Tibial artery (tissue), 4 donors: ENCODE data around the gene RIT2.

ENCODE experiments used
- DNase-seq, 2 donors: peaks; one replicate each; pipeline ENCODE4 v3.0.0-alpha.2; 2019
- H3K27ac ChIP-seq, 2 donors: fragments of 200-600 bp; sonication (generic) in 1 of 2; 1 replicate in 1 of 2; 2 replicates in 1 of 2; pipeline ENCODE4 v1.5.1; 2018 to 2019; ENCODE audit warnings: mild to moderate bottlenecking in 1 of 2
- H3K27me3 ChIP-seq, 2 donors: fragments of 200-600 bp; sonication (generic) in 1 of 2; one replicate each; pipeline versions ENCODE4 v1.5.1 to v1.6.0; 2016 to 2019
- H3K36me3 ChIP-seq, 3 donors: fragments of 200-600 bp; sonication (generic) in 2 of 3; one replicate each; pipeline ENCODE4 v1.5.1; 2016 to 2019; ENCODE audit warnings: mild to moderate bottlenecking in 2 of 3
- H3K4me1 ChIP-seq, 4 donors: fragments of 200-600 bp; sonication (generic) in 2 of 4; 1 replicate in 3 of 4; 2 replicates in 1 of 4; pipeline ENCODE4 v1.5.1; 2016 to 2019
- H3K4me3 ChIP-seq, 2 donors: fragments of 200-600 bp; sonication (generic) in 1 of 2; 1 replicate in 1 of 2; 2 replicates in 1 of 2; pipeline ENCODE4 v1.5.1; 2018 to 2019; ENCODE audit warnings: mild to moderate bottlenecking in 2 of 2
- H3K9me3 ChIP-seq, 3 donors: fragments of 200-600 bp; sonication (generic) in 1 of 3; one replicate each; pipeline ENCODE4 v1.5.1; 2016 to 2019
- intact Hi-C: fragments of 100-400 bp; cut with DNase I; formaldehyde crosslinking; loops from one replicate; pipeline ENCODE4 v1.15.0; 2023; ENCODE audit warnings: low total_unique reads
- TF ChIP-seq, protein P1 (sequence below), 2 experiments: fragments of 200-600 bp in 1 of 2; fragments of 450-650 bp in 1 of 2; IDR thresholded peaks; one replicate each; pipeline ENCODE4 v1.5.1; 2017 to 2019; ENCODE audit warnings: antibody characterized with exemption in 2 of 2, mild to moderate bottlenecking in 1 of 2, moderate library complexity in 1 of 2

The RIT2 gene

DNA sequence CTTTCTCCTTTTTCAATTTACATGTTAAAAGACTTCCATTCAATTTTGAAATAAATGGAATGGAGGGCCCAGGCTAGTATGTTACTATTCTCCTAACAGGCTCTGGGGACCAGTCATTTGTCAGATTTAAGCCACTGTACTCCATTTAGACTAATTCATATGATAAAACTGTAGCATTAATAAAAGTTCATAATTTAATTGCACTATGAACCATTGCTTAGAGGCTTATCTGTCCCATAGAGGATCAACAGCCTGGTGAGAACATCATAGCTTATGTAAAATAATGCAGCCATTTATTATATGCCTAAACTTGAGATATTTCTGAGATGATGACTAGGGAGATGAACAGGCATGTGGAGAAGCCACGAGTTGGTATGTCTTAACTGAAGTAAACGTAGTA is 156.0 kb downstream of the RIT2 start:
- TF ChIP-seq, protein P1, sequence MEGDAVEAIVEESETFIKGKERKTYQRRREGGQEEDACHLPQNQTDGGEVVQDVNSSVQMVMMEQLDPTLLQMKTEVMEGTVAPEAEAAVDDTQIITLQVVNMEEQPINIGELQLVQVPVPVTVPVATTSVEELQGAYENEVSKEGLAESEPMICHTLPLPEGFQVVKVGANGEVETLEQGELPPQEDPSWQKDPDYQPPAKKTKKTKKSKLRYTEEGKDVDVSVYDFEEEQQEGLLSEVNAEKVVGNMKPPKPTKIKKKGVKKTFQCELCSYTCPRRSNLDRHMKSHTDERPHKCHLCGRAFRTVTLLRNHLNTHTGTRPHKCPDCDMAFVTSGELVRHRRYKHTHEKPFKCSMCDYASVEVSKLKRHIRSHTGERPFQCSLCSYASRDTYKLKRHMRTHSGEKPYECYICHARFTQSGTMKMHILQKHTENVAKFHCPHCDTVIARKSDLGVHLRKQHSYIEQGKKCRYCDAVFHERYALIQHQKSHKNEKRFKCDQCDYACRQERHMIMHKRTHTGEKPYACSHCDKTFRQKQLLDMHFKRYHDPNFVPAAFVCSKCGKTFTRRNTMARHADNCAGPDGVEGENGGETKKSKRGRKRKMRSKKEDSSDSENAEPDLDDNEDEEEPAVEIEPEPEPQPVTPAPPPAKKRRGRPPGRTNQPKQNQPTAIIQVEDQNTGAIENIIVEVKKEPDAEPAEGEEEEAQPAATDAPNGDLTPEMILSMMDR (IDR thresholded peaks at IDR 0.05) = no peak
- Histone ChIP-seq H3K36me3 (no peaks in the 10 kb centered on the region), H3K27ac (no peak overlapping the region), H3K4me1 (no peaks in the 10 kb centered on the region), H3K4me3 (no peak overlapping the region), H3K27me3 (no peaks in the 10 kb centered on the region), H3K9me3 (no peaks in the 10 kb centered on the region)
- intact Hi-C loops = no loop called here
- no peak for DNase-seq

DNA sequence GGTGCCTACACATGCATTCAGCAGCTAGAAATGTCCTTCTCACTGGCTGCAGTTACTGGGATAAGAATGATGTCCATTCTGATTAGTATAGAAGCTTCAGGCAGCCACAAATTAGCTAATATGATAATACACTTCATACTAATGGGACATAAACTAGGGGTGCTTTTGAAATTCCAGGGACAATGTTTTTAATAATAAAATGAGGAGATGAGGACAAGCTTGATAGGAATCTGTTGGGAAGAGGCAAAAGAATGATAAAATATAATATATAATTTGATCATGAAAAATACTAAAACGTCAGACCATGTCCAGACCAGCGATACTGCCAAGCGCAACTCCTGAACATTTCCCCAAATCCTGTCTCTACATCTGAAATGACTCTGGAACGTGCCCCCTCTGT is 157.1 kb downstream of the RIT2 start:
- Histone ChIP-seq H3K36me3 (no peaks in the 10 kb centered on the region), H3K27ac (no peak overlapping the region), H3K4me3 (no peak overlapping the region), H3K9me3 (no peaks in the 10 kb centered on the region), H3K4me1 (no peaks in the 10 kb centered on the region), H3K27me3 (no peaks in the 10 kb centered on the region)
- TF ChIP-seq, protein P1 (IDR thresholded peaks at IDR 0.05) = no peak
- intact Hi-C loops = no loop called here
- no peak for DNase-seq

DNA sequence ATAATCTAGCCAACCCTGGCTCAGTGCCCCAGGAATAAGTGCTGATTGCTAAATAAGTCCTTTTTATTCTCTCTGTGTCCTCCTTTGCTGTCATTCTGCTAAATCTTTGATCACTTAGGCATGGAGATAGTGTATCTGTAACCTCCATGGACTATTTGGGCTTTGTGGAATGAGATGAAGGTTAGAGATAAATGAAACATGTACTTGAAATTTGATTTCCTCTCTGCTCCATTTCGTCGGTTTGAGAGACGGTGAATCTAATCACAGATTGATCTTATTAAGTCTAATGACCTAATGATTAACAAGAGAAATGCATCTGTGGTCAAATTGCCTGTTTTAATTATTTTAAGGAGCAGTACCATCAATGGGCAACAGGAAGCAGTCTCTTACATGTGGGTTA is 159.2 kb downstream of the RIT2 start:
- intact Hi-C loops = no loop called here
- no peak overlapping the region for H3K4me3 ChIP-seq
- H3K36me3 ChIP-seq = no peaks in the 10 kb centered on the region
- DNase-seq = no peak
- TF ChIP-seq, protein P1 (IDR thresholded peaks at IDR 0.05) = no peak
- no peak overlapping the region for H3K27ac ChIP-seq
- H3K9me3 ChIP-seq = no peaks in the 10 kb centered on the region
- H3K4me1 ChIP-seq = no peaks in the 10 kb centered on the region
- H3K27me3 ChIP-seq = no peaks in the 10 kb centered on the region

DNA sequence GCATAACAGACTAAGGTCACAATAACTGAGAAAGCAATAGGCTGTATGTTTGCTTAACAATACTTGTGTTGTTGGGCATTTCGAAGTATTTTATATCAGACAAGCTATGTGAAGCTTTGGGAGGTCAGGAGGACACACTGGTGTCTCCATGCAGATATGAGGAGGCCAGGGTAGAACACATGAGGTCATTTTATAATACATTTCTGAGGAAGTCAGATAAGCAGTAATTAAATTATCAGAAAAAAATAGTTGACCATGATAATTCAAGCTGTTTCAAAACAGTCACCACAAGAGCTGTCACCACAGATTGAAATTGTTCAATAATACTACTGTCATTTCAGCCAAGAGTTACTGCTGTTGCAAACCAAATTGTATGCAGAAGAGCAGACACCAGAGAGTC is 160.6 kb downstream of the RIT2 start:
- TF ChIP-seq, protein P1 (IDR thresholded peaks at IDR 0.05) = no peak
- Histone ChIP-seq H3K36me3 (no peaks in the 10 kb centered on the region), H3K27me3 (no peaks in the 10 kb centered on the region), H3K4me3 (no peak overlapping the region), H3K9me3 (no peaks in the 10 kb centered on the region), H3K27ac (no peak overlapping the region), H3K4me1 (no peaks in the 10 kb centered on the region)
- no peak for DNase-seq
- intact Hi-C loops = no loop called here

DNA sequence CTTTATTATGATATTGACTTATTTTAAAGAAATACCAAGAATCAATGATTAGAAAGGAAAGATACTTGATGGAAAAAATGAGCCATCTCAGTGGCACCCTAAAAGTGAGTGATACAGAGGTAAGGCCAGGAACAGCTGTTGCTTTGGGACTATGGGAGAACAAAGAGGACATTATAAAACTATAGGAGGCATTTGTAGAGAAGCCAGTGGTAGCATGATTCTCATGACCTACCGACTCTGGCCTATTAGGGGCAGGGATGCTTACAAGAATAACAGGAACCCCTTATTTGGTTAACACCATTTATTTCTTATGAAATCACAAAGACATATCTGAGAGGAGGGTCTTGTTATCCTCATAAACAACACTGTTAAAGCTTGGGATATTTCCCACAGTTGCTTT is 162.2 kb downstream of the RIT2 start:
- intact Hi-C loops = no loop called here
- H3K4me1 ChIP-seq = no peaks in the 10 kb centered on the region
- H3K9me3 ChIP-seq = no peaks in the 10 kb centered on the region
- H3K27ac ChIP-seq = no peak overlapping the region
- no peaks in the 10 kb centered on the region for H3K36me3 ChIP-seq
- no peaks in the 10 kb centered on the region for H3K27me3 ChIP-seq
- no peak for DNase-seq
- TF ChIP-seq, protein P1 (IDR thresholded peaks at IDR 0.05) = no peak
- H3K4me3 ChIP-seq = no peak overlapping the region

DNA sequence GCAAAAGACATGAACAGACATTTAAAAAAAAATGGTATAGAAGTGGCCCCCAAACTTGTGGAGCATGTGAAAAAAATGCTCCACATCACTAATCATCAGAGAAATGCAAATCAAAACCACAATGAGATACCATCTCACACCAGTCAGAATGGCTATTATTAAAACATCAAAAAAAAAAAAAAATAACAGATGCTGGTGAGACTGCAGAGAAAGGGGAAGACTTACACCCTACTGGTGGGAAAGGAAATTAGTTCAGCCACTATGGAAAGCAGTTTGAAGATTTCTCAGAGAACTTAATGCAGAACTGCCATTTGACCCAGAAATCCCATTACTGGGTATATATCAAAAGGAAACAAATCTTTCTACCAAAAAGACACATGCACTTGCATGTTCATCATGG is 164.8 kb downstream of the RIT2 start:
- H3K4me1 ChIP-seq = no peaks in the 10 kb centered on the region
- no peak for DNase-seq
- TF ChIP-seq, protein P1 (IDR thresholded peaks at IDR 0.05) = no peak
- intact Hi-C loops = no loop called here
- H3K27me3 ChIP-seq = no peaks in the 10 kb centered on the region
- no peaks in the 10 kb centered on the region for H3K36me3 ChIP-seq
- H3K4me3 ChIP-seq = no peak overlapping the region
- no peaks in the 10 kb centered on the region for H3K9me3 ChIP-seq
- H3K27ac ChIP-seq = no peak overlapping the region
